EH (cell line): ENCODE results near the gene CXCL17.

ENCODE experiments used
- DNase-seq: peaks from one replicate; pipeline ENCODE4 v3.0.0-alpha.2; 2015; ENCODE audit warnings: low read depth

The CXCL17 gene

GRCh38 chr19:42423462-42424344 lies 19.0 kb downstream of the CXCL17 start:
- DNase-seq = peak; percentile 95

GRCh38 chr19:42422901-42423461 lies 19.8 kb downstream of the CXCL17 start:
- DNase-seq = no peak

DNA sequence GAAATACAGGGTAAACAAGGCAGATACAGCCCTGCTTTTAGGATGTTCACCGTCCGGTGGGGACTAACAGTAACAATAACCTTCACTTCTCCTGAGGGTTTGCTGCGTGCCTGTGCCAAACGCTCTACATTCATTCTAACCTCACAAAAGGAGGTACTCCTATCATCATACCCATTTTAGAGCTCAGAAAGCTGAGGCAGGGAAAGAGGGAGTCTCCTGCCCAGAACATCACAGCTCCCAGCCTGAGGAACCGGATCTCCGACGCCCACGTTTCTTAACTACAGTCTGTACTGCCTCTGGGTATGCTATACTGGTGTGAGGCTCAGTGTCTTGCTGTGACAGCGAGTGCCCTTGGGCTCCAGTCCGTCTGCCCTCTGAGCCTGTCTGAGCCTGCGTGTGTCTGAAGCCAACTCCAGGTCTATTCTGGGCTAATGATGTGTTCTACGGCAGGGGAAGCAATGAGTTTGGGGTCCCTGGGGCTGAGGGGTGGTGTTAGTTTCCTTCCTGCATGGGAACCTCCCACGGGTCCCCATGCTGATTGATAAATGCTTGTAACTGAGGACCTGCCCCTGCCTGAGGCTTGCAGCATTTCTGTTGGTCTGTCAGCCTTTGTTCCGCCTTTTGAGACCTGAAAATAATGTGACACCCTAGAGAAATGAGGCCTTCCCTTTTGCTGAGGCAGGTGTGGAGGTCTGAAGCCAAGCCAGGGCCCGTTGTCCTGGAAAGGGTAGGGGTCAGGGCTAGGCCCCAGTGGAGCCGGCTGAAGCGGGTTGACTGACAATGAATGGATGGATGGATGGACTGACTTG lies 20.4 kb downstream of the CXCL17 start:
- no peak for DNase-seq

GRCh38 chr19:42421591-42422031 lies 21.1 kb downstream of the CXCL17 start:
- peak; percentile 48 for DNase-seq

DNA sequence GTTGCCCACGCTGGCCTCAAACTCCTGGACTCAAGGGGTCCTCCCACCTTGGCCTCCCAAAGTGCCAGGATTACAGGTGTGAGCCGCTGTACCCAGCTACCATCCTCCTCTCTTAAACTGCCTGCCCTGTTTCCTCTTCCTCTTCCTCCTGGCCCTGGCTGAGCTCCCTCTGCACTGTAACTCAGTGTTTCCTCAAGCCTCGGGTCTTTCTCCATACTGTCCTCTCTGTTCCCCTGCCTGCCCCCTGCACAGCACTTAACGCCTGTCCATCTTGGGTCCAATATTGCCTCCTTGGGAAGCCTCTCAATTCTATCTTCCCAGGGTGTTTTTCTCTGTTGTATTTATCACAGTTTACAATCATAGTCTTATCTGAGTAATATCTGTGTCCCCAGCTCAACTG lies 21.6 kb downstream of the CXCL17 start:
- no peak for DNase-seq

GRCh38 chr19:42420055-42420544 lies 22.6 kb downstream of the CXCL17 start:
- peak; percentile 43 for DNase-seq

DNA sequence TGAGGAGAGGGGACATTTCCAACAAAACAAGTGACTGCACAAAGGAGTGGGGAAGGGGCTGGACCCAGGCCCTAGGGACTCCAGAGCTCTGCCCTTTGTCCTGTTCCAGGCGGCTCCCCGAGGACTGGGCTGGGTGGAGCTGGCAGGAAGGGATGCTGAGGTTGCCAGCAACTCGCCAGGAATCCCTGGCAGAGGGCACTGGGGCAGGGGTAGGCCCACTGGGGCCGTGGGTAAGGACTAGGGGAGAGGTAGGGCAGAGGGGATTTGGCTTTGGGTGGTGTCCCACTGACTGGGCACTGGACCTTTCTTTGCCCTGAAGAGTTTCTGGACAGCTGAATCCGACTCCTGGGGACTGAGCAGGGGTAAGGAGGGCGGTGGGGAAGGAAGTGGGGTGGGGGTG lies 23.4 kb downstream of the CXCL17 start:
- no peak for DNase-seq

DNA sequence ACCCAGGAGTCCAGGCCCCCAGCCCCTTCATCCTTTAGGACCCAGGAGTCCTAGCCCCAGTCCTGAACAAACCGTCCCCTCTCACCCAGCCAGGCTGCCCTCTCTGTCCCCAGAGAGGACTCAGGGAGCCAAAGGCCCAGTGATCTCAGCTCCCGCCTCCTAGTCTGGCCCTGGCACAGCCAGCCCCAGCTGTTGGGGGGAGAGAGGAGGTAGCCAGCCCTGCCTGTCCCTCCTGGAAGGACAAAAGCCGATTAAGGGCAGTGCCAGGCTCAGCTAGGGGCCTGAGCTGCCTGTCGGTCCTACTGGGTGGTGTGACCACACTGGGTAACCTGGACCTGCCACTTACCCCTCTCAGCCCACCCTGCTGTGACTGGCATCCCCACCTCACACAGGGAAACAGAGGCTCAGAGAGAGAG lies 30.1 kb downstream of the CXCL17 start:
- no peak for DNase-seq

- peak; percentile 52 for DNase-seq
Observed at GRCh38 chr19:42412227-42412626, 30.5 kb downstream of the CXCL17 start.

DNA sequence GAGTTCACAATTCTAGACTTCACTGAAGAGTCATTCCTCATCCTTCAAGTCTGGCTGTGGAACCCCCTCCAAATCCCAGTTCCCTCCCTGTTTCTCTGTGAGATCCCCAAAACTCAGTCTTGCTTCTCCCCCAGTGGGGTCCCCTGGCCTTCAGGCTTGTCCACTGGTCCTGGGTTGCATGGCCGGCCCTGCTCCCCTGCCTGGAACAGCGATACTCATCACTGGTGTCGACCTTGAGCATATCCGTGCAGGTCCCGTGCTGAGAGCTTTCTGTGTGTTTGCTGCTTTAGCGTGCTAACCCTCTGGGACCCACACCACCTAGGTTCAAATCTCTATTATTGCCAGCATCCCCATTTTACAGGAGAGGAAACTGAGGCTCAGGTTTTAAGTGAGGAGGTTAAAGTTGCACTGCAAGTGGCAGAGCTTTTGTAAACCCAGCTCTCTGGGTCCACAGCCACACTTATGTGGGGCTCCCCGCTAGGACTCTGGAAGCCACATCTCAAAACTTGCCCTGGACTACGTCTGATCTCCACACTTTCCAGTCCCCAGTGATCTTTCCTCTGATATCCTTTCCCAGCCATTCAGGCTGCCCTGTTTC lies 31.1 kb downstream of the CXCL17 start:
- no peak for DNase-seq

GRCh38 chr19:42410371-42410770 lies 32.4 kb downstream of the CXCL17 start:
- no peak for DNase-seq

- no peak for DNase-seq
Observed at GRCh38 chr19:42409477-42409876, 33.3 kb downstream of the CXCL17 start.

DNA sequence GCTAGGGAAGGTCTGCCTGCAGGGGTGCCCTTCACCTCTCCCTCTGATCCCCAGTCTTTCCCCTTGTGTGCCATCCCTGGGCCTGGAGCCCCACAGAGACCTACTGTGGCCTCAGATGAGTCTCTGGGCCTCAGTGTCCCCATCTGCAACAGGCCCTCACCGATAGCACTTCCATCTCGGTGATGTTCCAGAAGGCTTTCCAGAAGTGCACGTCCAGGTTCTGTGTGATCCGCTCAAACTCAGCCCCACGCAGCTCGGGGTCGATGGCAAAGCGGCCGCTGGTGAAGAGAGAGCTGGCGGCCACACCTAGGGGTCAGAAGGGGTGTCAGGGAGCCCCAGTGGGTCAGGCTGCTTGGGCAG lies 35.0 kb downstream of the CXCL17 start:
- no peak for DNase-seq

GRCh38 chr19:42407085-42407815 lies 35.5 kb downstream of the CXCL17 start:
- DNase-seq = no peak

- no peak for DNase-seq
Observed at GRCh38 chr19:42406111-42406510, 36.6 kb downstream of the CXCL17 start.

GRCh38 chr19:42403586-42403985 lies 39.2 kb downstream of the CXCL17 start:
- DNase-seq = no peak

DNA sequence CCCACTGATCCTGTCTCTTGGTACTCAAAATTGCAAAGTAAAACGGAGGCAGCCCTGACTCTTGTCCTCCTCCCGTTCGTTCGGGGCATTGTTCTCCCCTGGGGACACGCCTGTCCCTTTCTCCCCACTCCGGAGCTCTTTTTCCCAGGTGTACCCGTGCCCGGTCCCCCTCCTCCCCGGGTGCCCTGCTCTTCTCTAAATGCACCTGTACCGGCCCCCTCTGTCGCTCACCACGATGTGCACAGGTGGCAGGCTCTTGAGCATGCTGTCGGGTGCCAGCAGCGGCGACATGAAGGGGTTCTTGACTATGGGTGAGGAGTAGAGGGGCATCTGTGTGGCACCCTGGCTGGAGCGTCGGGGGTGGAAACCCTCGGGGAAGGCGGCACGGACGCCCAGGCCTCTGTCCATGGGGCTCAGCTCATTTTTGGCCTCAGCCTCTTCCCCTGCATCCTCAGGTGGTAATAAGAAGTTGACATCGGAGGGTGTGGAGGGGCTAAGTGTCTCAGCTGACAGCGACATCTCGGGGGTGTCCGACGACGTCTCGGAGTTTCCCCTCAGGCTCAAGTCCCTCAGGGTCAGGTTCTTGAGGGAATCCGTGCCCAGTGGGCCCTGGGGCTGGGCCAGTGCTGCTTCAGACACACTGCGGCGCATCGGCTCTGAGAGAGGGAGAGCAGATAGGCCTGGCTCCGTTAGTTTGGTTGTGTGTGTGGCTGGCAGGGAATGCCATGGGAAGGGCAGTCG lies 40.2 kb downstream of the CXCL17 start:
- DNase-seq = no peak

DNA sequence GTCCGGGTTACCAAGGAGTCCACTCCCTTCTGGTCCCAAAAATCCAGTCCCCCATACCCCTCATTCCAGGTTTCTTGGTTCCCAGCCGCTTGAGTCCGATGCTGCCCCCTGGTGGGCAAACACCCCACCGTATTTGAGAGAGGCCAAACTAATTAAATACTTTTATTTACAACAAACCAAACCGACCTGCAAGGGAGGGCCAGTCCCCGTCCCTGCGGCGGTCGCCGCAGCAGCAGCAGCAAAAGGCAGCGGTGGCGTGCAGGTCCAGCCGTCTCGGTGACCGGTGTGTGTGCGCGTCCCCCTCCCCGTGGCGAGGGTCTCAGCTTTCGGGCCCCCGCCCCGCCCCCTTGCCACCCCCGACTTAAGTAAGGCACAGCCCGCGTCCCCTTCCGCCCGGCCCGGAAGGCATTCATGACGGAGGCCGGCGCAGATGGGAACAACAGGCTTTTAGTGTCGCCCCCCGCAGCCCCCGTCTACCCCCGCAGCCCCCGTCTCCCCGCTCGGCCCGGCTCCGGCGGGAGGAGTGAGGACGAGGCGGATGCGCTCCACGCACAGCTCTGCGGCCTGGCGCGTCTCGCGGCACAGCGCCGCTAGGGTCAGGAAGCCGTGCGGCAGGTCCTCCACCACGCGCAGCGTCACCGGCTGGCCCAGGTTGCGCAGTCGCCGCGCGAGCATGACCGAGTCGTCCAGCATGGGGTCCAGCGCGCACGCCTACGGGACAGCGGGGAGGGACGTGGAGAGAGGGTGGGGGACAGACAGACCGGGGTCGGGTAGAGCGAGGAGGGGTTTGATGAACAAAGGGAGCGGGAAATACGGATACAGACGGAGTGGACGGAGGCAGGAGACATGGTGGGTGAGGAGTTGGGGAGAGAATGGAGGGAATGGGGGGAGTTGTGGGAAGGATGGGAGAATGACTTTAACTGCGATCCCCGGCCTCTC lies 41.1 kb downstream of the CXCL17 start:
- DNase-seq = peak; percentile 70

GRCh38 chr19:42400404-42400803 lies 42.3 kb downstream of the CXCL17 start:
- DNase-seq = no peak
